Anterior cingulate cortex (tissue), 58 donors: ENCODE results near the gene CCDC191.
A peak's percentile ranks its signal among the peaks of the same experiment; 100 is the strongest.

Experiments
- DNase-seq, 58 donors: peaks; one replicate each; lab custom pipeline; 2025; lab: John Stamatoyannopoulos, UW

CCDC191 gene

GRCh38 chr3:114056130-114057010 lies at the start of gene CCDC191, which contains the start of gene QTRT2:
TSS of gene CCDC191 (minus strand) at chr3:114056526. CDS start at chr3:114056466, 60 bp downstream.
TSS of gene QTRT2 (plus strand) at chr3:114056737. CDS start at chr3:114065258, 8,521 bp downstream.
- peak; percentile 87 to 100 (median 99) for DNase-seq

- no peak for DNase-seq
Measured at GRCh38 chr3:114104414-114104813, 48.1 kb upstream of the CCDC191 start.

- no peak for DNase-seq
Measured at GRCh38 chr3:114103858-114104257, 47.5 kb upstream of the CCDC191 start.

- DNase-seq = no peak
Measured at GRCh38 chr3:114103181-114103580, 46.9 kb upstream of the CCDC191 start.

GRCh38 chr3:114101101-114101500 lies 44.8 kb upstream of the CCDC191 start:
- no peak for DNase-seq

GRCh38 chr3:114095796-114096195 lies 39.5 kb upstream of the CCDC191 start:
- DNase-seq = no peak

GRCh38 chr3:114093596-114093995 lies 37.3 kb upstream of the CCDC191 start:
- peak in 1 of 58 donors; percentile 4 for DNase-seq

GRCh38 chr3:114093016-114093380 lies 36.7 kb upstream of the CCDC191 start:
- DNase-seq = no peak

GRCh38 chr3:114092151-114093015 lies 36.1 kb upstream of the CCDC191 start:
- peak in 1 of 58 donors; percentile 0 for DNase-seq

GRCh38 chr3:114089675-114090074 lies 33.3 kb upstream of the CCDC191 start:
- DNase-seq = no peak

- no peak for DNase-seq
Measured at GRCh38 chr3:114086356-114086755, 30.0 kb upstream of the CCDC191 start.

GRCh38 chr3:114083112-114083511 lies 26.8 kb upstream of the CCDC191 start:
- DNase-seq = no peak

GRCh38 chr3:114081037-114081436 lies 24.7 kb upstream of the CCDC191 start:
- no peak for DNase-seq

- no peak for DNase-seq
Measured at GRCh38 chr3:114080201-114080600, 23.9 kb upstream of the CCDC191 start.

- no peak for DNase-seq
Measured at GRCh38 chr3:114079761-114080160, 23.4 kb upstream of the CCDC191 start.

GRCh38 chr3:114078126-114078525 lies 21.8 kb upstream of the CCDC191 start:
- no peak for DNase-seq

GRCh38 chr3:114076711-114077110 lies 20.4 kb upstream of the CCDC191 start:
- no peak for DNase-seq

- no peak for DNase-seq
Measured at GRCh38 chr3:114071786-114072185, 15.5 kb upstream of the CCDC191 start.

- no peak for DNase-seq
Measured at GRCh38 chr3:114068336-114068735, 12.0 kb upstream of the CCDC191 start.

- no peak for DNase-seq
Measured at GRCh38 chr3:114067804-114068203, 11.5 kb upstream of the CCDC191 start.
